Hepatic stellate cell (primary cell): Measurements from ENCODE around the gene PIP4K2A.
"Not testable (repeated sequence)": the region's sequence is repeated elsewhere in the genome, so short reads cannot be mapped to it uniquely, and the experiment has no call there.

Experiments used
- DNase-seq: peaks from one replicate; pipeline ENCODE4 v3.0.0; 2011; ENCODE audit warnings: low spot score

The PIP4K2A gene

GRCh38 chr10:22714479-22715289, at the start of gene PIP4K2A:
Gene PIP4K2A, minus strand, starts transcription at chr10:22714578. Its CDS starts 252 bp downstream, at chr10:22714326.
- peak; percentile 76 for DNase-seq

GRCh38 chr10:22761569-22762220, 47.3 kb upstream of the PIP4K2A start:
- no peak for DNase-seq

- no peak for DNase-seq
These were observed 45.6 kb upstream of the PIP4K2A start for GRCh38 chr10:22760025-22760424.

DNA sequence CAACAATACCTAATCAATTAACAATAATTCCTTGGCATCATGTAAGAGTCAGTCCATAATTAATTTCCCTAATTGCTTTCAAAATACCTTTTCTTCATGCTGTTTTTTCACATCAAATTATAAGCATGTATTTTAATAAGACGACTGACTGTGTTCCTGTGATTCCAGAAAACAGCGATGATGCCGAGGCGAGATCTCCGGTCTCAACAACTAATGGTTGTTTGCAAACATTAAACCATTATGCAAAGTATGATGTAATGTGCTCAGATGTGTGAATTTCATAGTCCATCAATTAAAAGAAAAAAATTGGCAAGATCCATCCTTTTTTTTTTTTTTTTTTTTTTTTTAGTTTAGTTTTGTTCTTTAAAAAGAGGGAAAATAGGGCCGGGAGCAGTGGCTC, 44.5 kb upstream of the PIP4K2A start:
- no peak for DNase-seq

GRCh38 chr10:22754296-22754695, 39.9 kb upstream of the PIP4K2A start:
- DNase-seq: no peak

DNA sequence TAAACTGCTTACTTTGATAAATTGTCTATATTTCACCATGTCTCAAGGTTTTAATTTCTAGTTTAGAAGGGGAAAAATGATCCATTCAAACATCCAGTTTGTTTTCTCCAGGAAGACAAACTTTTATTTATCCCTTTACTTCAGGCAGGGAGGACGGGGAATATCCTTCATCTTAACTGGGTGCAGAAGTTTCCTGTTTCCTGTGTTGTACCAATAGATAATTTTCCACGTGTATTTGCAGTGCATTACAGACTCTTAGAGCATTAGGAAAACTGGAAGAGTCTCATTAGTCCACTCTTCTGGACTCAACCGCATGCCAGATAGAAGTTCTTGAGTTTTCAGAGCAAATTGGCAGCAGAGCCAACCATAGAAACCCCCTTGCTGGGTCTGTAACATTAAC, 39.4 kb upstream of the PIP4K2A start:
- DNase-seq: no peak

DNA sequence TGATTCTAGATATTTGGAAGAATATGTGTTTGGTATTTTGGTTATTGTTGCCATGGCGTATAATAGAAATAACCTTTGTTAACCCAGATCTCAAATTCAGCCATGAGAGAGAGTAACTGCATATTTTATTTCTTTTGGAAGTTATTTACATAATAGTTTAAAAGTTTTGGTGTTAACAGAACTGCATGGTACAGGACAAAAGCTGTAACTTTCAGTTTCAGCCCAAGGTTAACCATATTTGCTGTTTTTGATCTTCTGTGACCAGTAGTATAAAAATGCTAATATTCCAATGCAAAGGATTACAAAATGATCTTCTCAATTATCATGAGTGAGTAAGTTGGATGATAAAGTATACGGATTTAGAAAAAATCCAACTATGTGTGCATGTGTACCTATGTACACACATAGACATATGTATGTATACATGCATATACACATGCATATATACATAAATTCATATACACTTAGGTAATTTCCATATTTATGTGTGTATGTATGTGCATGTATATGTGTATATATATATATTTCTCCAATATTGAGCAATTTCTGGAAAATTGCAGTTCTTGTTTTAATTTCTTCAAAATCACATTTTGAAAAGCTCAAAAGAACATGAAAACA, 38.0 kb upstream of the PIP4K2A start:
- DNase-seq: no peak

GRCh38 chr10:22750131-22750530, 35.8 kb upstream of the PIP4K2A start:
- no peak for DNase-seq

- not testable (repeated sequence) for DNase-seq
These were observed 30.5 kb upstream of the PIP4K2A start for GRCh38 chr10:22744858-22745257.

DNA sequence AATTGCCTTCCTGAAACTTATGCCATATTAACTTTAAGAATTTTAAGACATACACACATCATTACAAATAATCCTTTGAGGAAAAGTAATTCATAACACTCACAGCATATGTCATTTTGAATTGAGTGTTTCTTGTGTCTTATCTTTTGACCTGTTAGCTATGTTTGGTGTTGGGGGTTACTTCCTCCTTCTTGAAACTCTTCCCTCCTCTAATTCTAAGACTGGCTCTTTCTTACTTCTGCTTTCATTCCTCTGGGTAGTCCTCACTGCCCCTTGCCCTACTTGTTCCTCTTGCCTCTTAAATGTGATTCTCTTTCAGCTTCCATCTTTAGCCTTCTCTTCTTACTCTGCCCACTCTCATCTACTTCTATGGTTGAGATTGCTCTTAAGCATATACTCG, 28.3 kb upstream of the PIP4K2A start:
- no peak for DNase-seq

DNA sequence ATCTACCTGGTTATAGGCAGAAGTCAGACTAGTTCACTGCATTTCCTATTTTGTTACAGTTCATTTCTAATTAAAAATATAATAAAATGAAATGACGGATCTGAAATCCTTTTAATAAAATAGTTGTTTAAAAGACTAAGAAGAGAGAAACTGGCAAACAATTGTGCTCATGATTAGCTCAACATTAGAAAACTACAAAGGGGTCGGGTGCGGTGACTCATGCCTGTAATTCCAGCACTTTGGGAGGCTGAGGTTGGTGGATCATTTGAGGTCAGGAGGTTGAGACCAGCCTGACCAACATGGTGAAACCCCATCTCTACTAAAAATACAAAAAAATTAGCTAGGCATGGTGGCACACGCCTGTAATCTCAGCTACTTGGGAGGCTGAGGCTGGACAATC, 27.3 kb upstream of the PIP4K2A start:
- DNase-seq: not testable (repeated sequence)

- DNase-seq: no peak
These were observed 25.8 kb upstream of the PIP4K2A start for GRCh38 chr10:22740180-22740579.

DNA sequence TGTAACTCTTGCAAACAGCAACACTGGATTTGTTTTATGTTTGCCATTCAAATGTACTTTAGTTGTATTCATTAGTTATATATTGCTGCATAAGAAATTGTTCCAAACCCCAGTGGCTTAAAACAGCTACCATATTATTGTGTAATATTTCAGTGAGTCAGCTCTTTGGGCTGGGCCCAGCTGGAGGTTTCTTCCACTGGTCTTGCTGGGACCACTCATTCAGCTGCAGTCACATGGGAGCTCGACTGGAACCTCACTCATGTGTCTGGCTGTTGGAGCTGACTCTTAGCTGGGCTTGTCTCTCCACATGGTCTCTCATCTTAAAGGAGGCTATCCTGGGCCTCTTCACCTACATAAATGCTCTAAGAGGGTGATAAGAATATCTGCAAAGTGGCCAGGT, 23.2 kb upstream of the PIP4K2A start:
- DNase-seq: peak; percentile 52

GRCh38 chr10:22736134-22736533, 21.8 kb upstream of the PIP4K2A start:
- no peak for DNase-seq

- no peak for DNase-seq
These were observed 19.6 kb upstream of the PIP4K2A start for GRCh38 chr10:22733992-22734391.

GRCh38 chr10:22727663-22728062, 13.3 kb upstream of the PIP4K2A start:
- DNase-seq: no peak

- DNase-seq: no peak
These were observed 12.7 kb upstream of the PIP4K2A start for GRCh38 chr10:22727112-22727511.

DNA sequence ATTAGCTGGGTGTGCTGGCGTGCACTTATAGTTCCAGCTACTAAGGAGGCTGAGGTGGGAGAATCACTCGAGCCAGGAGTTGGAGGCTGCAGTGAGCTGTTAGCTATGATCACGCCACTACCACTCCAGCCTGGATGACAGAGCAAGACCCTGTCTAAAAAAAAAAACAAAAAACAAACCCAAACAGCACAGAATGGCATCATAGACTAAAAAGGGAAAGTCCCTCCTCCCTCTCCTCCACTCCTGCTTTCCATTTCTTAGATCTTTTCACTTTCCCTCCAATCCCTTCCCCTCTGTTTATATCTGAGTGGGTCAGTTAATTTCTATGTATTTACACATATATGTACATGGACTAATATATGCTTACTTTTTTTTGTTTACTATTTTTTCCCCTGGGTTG, 10.4 kb upstream of the PIP4K2A start:
- no peak for DNase-seq

DNA sequence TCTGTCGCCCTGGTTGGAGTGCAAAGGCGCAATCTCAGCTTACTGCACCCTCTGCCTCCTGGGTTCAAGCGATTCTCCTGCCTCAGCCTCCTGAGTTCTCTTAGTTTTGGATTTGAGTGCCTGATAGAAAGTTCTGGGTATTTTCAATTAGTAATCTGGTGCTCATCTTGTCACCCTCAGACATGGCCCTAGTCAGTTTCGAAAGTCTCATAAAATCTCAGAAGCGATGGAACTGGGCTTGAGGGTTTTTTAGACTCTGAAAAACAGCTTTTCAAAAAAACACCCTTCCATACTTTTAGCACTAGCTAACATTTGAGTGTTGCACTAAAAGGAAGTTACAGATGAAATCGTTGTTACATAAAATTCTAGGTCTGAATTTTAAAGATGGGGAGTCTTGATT, 9.4 kb upstream of the PIP4K2A start:
- no peak for DNase-seq

DNA sequence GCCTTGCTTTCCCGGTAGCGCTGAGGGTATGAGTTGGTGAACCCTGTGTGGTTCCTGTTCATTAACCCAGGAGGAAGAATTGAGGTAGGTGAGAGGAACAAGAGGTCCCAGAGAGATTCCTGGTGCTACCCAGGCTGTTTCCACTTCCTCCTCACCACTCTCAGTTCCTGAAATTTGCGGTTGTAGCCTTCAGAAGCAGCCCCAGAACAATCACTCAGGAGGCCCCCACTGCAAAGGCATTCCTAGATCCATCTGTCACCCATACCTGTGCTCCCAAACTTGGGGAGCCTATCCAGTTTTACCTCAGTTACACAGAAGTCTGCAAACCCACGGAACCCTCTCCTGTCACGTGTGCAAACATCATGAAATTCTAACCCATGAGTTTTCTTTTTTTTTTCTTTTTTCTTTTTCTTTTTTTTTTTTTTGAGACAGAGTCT, 9.0 kb upstream of the PIP4K2A start:
- DNase-seq: no peak

- no peak for DNase-seq
These were observed 8.3 kb upstream of the PIP4K2A start for GRCh38 chr10:22722626-22723169.

DNA sequence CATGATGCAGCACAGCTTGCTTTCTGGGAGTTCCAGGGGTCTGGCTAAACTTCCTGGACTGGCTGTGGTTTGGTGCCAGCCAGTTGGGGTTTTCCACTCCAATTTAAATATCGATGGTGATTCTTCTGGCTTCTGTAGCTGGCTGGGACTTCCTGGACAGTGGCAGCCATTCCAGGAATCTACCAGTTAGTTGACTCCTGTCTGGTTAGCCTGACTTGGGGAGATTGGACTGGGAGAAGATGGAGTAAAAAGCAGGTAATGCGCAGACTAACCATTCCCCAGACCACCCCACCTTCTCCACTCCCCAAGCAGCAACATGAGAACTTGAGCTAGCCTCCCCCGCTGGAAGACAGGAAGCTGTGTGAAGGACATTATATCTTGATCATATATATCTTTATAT, 6.3 kb upstream of the PIP4K2A start:
- no peak for DNase-seq
